MCF 10A (cell line): Measurements from ENCODE around the gene KRTAP29-1. TPM values are rescaled to one million over a fixed set of nuclear protein-coding genes. Genes with fewer than 3 reads are reported as not detected.
A peak's percentile ranks its signal among the peaks of the same experiment; 100 is the strongest.

Experiments
- BruUV-seq: library from RNA; stranded (reverse); fragments of 400-500 nt; replicated peaks from 2 replicates; lab custom pipeline; 2021; lab: Mats Ljungman, UMichigan
- CTCF ChIA-PET: fragments of 300-600 bp; sonication (Branson Sonifier 250); formaldehyde crosslinking; extraction: SDS; loops from one replicate; lab custom pipeline; 2021; ENCODE audit warnings: antibody characterized with exemption, inconsistent platforms; lab: Yijun Ruan, JAX
- POLR2A ChIA-PET: fragments of 300-600, 350-650 bp; sonication (Branson Sonifier 250); formaldehyde crosslinking; extraction: SDS; loops from one replicate; lab custom pipeline; 2020; ENCODE audit warnings: antibody characterized with exemption, inconsistent platforms; lab: Yijun Ruan, JAX
- DNase-seq: peaks from one replicate; pipeline ENCODE4 v3.0.0-alpha.2; 2018; ENCODE audit not compliant: unreplicated experiment
- H3K27ac Mint-ChIP-seq: one replicate; pipeline ENCODE4 v1.8.0; 2022; ENCODE audit warnings: mild to moderate bottlenecking, low read depth, mixed read lengths; ENCODE audit not compliant: unreplicated experiment
- H3K27me3 Mint-ChIP-seq: one replicate; pipeline ENCODE4 v1.8.0; 2022; ENCODE audit warnings: mixed read lengths; ENCODE audit not compliant: insufficient read depth, unreplicated experiment
- H3K36me3 Mint-ChIP-seq: one replicate; pipeline ENCODE4 v1.8.0; 2022; ENCODE audit warnings: mild to moderate bottlenecking, moderate library complexity, mixed read lengths; ENCODE audit not compliant: insufficient read depth, unreplicated experiment
- H3K4me1 Mint-ChIP-seq: one replicate; pipeline ENCODE4 v1.8.0; 2022; ENCODE audit warnings: mixed read lengths; ENCODE audit not compliant: insufficient read depth, unreplicated experiment
- H3K4me3 Mint-ChIP-seq: one replicate; pipeline ENCODE4 v1.8.0; 2022; ENCODE audit warnings: mild to moderate bottlenecking, moderate library complexity, mixed read lengths; ENCODE audit not compliant: unreplicated experiment
- H3K9me3 Mint-ChIP-seq: one replicate; pipeline ENCODE4 v1.8.0; 2022; ENCODE audit warnings: mixed read lengths; ENCODE audit not compliant: unreplicated experiment
- intact Hi-C: fragments of 100-400 bp; cut with micrococcal nuclease; formaldehyde crosslinking; loops from 2 replicates; pipeline ENCODE4 v1.14.1; 2022
- total RNA-seq: library from RNA; stranded (reverse); gene quantifications from 2 replicates; pipeline ENCODE4 v1.2.3, GENCODE V29; 2022
- TF ChIP-seq, protein P1 (sequence below): fragments of 200-600 bp; IDR thresholded peaks from one replicate; pipeline ENCODE4 v1.8.0; 2022; ENCODE audit warnings: antibody characterized with exemption, mild to moderate bottlenecking; ENCODE audit not compliant: unreplicated experiment

Gene KRTAP29-1
- total RNA-seq, 1 experiment from 2014 or later: not detected

DNA sequence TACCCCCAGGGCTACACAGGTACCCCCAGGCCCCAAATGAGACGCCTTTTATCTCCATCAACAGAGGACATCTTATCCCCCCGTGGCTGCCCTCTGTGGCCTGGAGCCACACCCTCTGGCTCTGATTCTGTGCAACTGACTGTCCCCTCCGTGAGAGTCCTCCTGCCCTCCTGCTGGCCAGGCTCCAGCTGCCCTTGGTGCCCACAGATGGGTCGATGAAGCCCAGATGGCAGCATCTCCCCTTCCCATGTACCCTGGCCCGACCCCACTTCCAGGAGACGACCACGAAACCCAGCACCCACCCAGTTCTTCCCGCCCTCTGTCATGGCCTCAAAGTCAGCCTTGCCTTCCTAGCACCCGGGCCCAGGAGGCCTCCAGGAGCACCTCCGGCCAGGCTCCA lies 22.5 kb upstream of the KRTAP29-1 start:
- H3K4me3 Mint-ChIP-seq: no peak overlapping the region
- POLR2A ChIA-PET: no interaction called here
- DNase-seq: no peak
- no TSS peak for BruUV-seq
- no peaks in the 10 kb centered on the region for H3K4me1 Mint-ChIP-seq
- no peak overlapping the region for H3K27ac Mint-ChIP-seq
- CTCF ChIA-PET: interaction anchor here (1.7 kb wide), 1 partner anchor 223 kb away, joined by 6 read pairs; no protein-coding TSS in a partner anchor
- intact Hi-C loops: loop anchor here (10.0 kb wide), 1 partner anchor 700 kb away; no protein-coding TSS in a partner anchor
- no peaks in the 10 kb centered on the region for H3K36me3 Mint-ChIP-seq
- H3K9me3 Mint-ChIP-seq: no peaks in the 10 kb centered on the region
- H3K27me3 Mint-ChIP-seq: no peaks in the 10 kb centered on the region
- TF ChIP-seq, protein P1, sequence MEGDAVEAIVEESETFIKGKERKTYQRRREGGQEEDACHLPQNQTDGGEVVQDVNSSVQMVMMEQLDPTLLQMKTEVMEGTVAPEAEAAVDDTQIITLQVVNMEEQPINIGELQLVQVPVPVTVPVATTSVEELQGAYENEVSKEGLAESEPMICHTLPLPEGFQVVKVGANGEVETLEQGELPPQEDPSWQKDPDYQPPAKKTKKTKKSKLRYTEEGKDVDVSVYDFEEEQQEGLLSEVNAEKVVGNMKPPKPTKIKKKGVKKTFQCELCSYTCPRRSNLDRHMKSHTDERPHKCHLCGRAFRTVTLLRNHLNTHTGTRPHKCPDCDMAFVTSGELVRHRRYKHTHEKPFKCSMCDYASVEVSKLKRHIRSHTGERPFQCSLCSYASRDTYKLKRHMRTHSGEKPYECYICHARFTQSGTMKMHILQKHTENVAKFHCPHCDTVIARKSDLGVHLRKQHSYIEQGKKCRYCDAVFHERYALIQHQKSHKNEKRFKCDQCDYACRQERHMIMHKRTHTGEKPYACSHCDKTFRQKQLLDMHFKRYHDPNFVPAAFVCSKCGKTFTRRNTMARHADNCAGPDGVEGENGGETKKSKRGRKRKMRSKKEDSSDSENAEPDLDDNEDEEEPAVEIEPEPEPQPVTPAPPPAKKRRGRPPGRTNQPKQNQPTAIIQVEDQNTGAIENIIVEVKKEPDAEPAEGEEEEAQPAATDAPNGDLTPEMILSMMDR: no peak

DNA sequence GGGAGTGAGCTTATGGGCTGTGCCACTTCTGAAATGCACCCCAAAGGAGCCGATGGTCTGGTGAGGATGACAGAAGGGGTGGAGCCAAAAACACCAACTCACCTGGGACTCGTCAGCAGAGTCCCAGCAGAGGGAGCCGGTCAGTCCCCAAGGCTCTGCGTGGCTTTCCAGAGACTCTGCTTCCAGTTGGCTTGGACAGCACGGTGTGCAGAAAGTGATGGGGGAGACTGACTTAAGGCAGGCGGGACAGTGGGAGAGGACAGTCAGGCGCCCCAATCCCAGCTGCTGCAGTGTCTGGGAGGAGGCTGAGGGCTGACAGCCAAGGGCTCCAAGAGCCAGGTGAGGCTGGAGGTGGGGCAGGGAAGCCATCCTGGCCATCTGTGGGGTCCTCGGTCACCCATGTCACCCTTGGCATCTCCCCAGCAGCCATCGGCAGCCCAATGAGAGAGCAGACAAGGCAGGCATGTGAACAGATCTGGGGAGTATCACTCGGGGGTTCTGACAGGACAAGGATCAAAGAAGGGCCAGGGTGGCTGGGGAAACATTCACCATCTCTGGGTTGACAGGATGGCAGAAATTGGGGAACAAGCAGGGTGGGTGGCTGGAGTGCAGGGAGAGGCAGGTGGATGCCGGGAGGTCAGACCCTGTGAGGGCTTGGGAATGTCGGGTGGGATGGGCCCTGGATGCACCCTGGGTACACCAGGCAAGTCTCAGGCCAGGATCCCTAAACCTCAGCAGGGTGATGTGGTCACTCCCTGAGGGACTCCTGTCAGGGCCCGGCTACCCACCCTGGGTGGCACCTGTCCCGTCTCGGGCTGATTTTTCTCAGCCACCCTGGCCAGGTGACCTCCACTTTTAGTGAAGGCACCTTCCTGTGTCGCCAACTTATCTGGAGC lies 21.8 kb upstream of the KRTAP29-1 start:
- Mint-ChIP-seq H3K4me1 (no peaks in the 10 kb centered on the region), H3K36me3 (no peaks in the 10 kb centered on the region), H3K27ac (no peak overlapping the region), H3K9me3 (peaks cover 5% of the 10 kb centered on the region), H3K27me3 (no peaks in the 10 kb centered on the region), H3K4me3 (no peak overlapping the region)
- ChIA-PET POLR2A (interaction anchor here (0.7 kb wide), 1 partner anchor 415 kb away, joined by 3 read pairs; no protein-coding TSS in a partner anchor), CTCF (interaction anchor here (0.6 to 5.3 kb wide), 13 partner anchors 10 to 465 kb away, joined by 3 to 57 read pairs (median 4); partner anchors contain the start of gene KRT37)
- intact Hi-C loops: loop anchor here (1.0 to 10.0 kb wide), 3 partner anchors 172 to 700 kb away; no protein-coding TSS in a partner anchor
- BruUV-seq: no TSS peak
- TF ChIP-seq, protein P1: peak; percentile 35
- DNase-seq: peak; percentile 51

GRCh38 chr17:41322903-41323895 lies 20.5 kb upstream of the KRTAP29-1 start:
- POLR2A ChIA-PET: interaction anchor here (0.7 to 3.1 kb wide), 6 partner anchors 23 to 466 kb away, joined by 3 to 19 read pairs (median 4); no protein-coding TSS in a partner anchor

More at GRCh38 chr17:41322903-41323895, 20.5 kb upstream of the KRTAP29-1 start:
- BruUV-seq: no TSS peak
- H3K27me3 Mint-ChIP-seq: no peaks in the 10 kb centered on the region
- peaks cover 10% of the 10 kb centered on the region for H3K9me3 Mint-ChIP-seq
- intact Hi-C loops: loop anchor here (1.0 to 10.0 kb wide), 5 partner anchors 226 to 698 kb away; no protein-coding TSS in a partner anchor
- CTCF ChIA-PET: interaction anchor here (0.6 to 5.3 kb wide), 57 partner anchors 7 to 521 kb away, joined by 3 to 57 read pairs (median 4); partner anchors contain the start of genes KRT36, KRT37, KRTAP1-4 and KRTAP4-1
- TF ChIP-seq, protein P1: no peak
- H3K36me3 Mint-ChIP-seq: no peaks in the 10 kb centered on the region
- no peak for DNase-seq
- H3K4me3 Mint-ChIP-seq: no peak overlapping the region
- H3K27ac Mint-ChIP-seq: no peak overlapping the region
- H3K4me1 Mint-ChIP-seq: no peaks in the 10 kb centered on the region
